Peyer's patch (tissue), 4 donors: Measurements from ENCODE around the gene ZBTB20. TPM values are rescaled to one million over a fixed set of nuclear protein-coding genes. Genes with fewer than 3 reads are reported as not detected.

Source experiments
- DNase-seq, 3 donors: peaks; one replicate each; pipeline ENCODE4 v3.0.0-alpha.2; 2017 to 2019
- H3K27ac ChIP-seq, 4 donors: fragments of 200-600 bp; sonication (generic); one replicate each; pipeline ENCODE4 v1.5.1; 2016 to 2019
- H3K27me3 ChIP-seq, 2 donors: fragments of 200-600 bp; sonication (generic); one replicate each; pipeline ENCODE4 v1.5.1; 2019
- H3K36me3 ChIP-seq, 3 donors: fragments of 200-600 bp; sonication (generic); one replicate each; pipeline ENCODE4 v1.5.1; 2016 to 2019
- H3K4me1 ChIP-seq, 4 donors: fragments of 200-600 bp; sonication (generic); one replicate each; pipeline ENCODE4 v1.5.1; 2016 to 2019
- H3K4me3 ChIP-seq, 4 donors: fragments of 200-600 bp; sonication (generic); 1 replicate in 3 of 4; 2 replicates in 1 of 4; pipeline ENCODE4 v1.5.1; 2016 to 2019; ENCODE audit warnings: mild to moderate bottlenecking in 1 of 4
- H3K9me3 ChIP-seq, 4 donors: fragments of 200-600 bp; sonication (generic); one replicate each; pipeline ENCODE4 v1.5.1; 2016 to 2019; ENCODE audit warnings: mild to moderate bottlenecking in 1 of 4
- CTCF ChIP-seq, 6 experiments: fragments of 450-650 bp in 4 of 6; fragments of 200-600 bp in 2 of 6; sonication (generic) in 1 of 6; IDR thresholded peaks; one replicate each; pipeline ENCODE4 v1.5.1; 2017 to 2019; ENCODE audit warnings: antibody characterized with exemption in 6 of 6, mild to moderate bottlenecking in 3 of 6, moderate library complexity in 1 of 6
- POLR2A ChIP-seq, 2 donors: fragments of 450-650 bp; IDR thresholded peaks; one replicate each; pipeline ENCODE4 v1.5.1; 2017; ENCODE audit warnings: antibody characterized with exemption in 2 of 2, mild to moderate bottlenecking in 2 of 2, moderate library complexity in 2 of 2
- total RNA-seq, 4 donors: library from RNA; depleted of rRNA; stranded (reverse); fragments of >200 nt; gene quantifications; one replicate each; pipeline ENCODE4 v1.1.0, GENCODE V29; 2016

The ZBTB20 gene
- total RNA-seq, 4 donors from 2014 or later, result 19.6 to 135 (median 57.2) TPM

- peaks cover 0 to 9% (median 3%) of the 10 kb centered on the region in 4 donors for H3K4me1 ChIP-seq
- DNase-seq, result no peak
- peak overlapping the region in 2 of 4 donors; percentile 23 to 43 for H3K4me3 ChIP-seq
- no peaks in the 10 kb centered on the region for H3K27me3 ChIP-seq
- peak overlapping the region; percentile 14 to 60 (median 32) for H3K27ac ChIP-seq
- H3K36me3 ChIP-seq, result no peaks in the 10 kb centered on the region
- H3K9me3 ChIP-seq, result no peaks in the 10 kb centered on the region
- TF ChIP-seq POLR2A (IDR thresholded peaks at IDR 0.05) (no peak), CTCF (IDR thresholded peaks at IDR 0.05) (no peak)
Observed at GRCh38 chr3:114746502-114746901, 400.6 kb downstream of the ZBTB20 start.

GRCh38 chr3:114745322-114746240 is 401.5 kb downstream of the ZBTB20 start:
- Histone ChIP-seq H3K27ac (peak overlapping the region; percentile 14 to 69 (median 42)), H3K36me3 (no peaks in the 10 kb centered on the region), H3K4me1 (peaks cover 0 to 9% (median 3%) of the 10 kb centered on the region in 4 donors), H3K27me3 (no peaks in the 10 kb centered on the region), H3K4me3 (peak overlapping the region in 1 of 4 donors; percentile 43), H3K9me3 (no peaks in the 10 kb centered on the region)
- no peak for TF ChIP-seq CTCF (IDR thresholded peaks at IDR 0.05)
- no peak for TF ChIP-seq POLR2A (IDR thresholded peaks at IDR 0.05)
- peak in 1 of 3 donors; percentile 47 for DNase-seq

GRCh38 chr3:114743746-114744485 is 403.2 kb downstream of the ZBTB20 start:
- Histone ChIP-seq H3K4me3 (no peak overlapping the region), H3K9me3 (no peaks in the 10 kb centered on the region), H3K27me3 (no peaks in the 10 kb centered on the region), H3K4me1 (peaks cover 0 to 9% (median 3%) of the 10 kb centered on the region in 4 donors), H3K27ac (no peak overlapping the region), H3K36me3 (no peaks in the 10 kb centered on the region)
- no peak for DNase-seq
- TF ChIP-seq POLR2A (IDR thresholded peaks at IDR 0.05) (no peak), CTCF (IDR thresholded peaks at IDR 0.05) (no peak)

GRCh38 chr3:114741066-114741465 is 406.0 kb downstream of the ZBTB20 start:
- no peaks in the 10 kb centered on the region for H3K9me3 ChIP-seq
- H3K36me3 ChIP-seq, result no peaks in the 10 kb centered on the region
- TF ChIP-seq POLR2A (IDR thresholded peaks at IDR 0.05), result no peak
- TF ChIP-seq CTCF (IDR thresholded peaks at IDR 0.05), result no peak
- no peaks in the 10 kb centered on the region for H3K27me3 ChIP-seq
- H3K27ac ChIP-seq, result no peak overlapping the region
- no peak for DNase-seq
- peaks cover 0 to 9% (median 0%) of the 10 kb centered on the region in 4 donors for H3K4me1 ChIP-seq
- no peak overlapping the region for H3K4me3 ChIP-seq

- H3K27me3 ChIP-seq, result no peaks in the 10 kb centered on the region
- no peak for TF ChIP-seq POLR2A (IDR thresholded peaks at IDR 0.05)
- H3K4me3 ChIP-seq, result no peak overlapping the region
- no peak overlapping the region for H3K27ac ChIP-seq
- no peaks in the 10 kb centered on the region for H3K36me3 ChIP-seq
- H3K9me3 ChIP-seq, result no peaks in the 10 kb centered on the region
- peaks cover 0 to 1% (median 0%) of the 10 kb centered on the region in 4 donors for H3K4me1 ChIP-seq
- no peak for DNase-seq
Observed at GRCh38 chr3:114739627-114740026, 407.5 kb downstream of the ZBTB20 start.

GRCh38 chr3:114732353-114732752 is 414.7 kb downstream of the ZBTB20 start:
- no peak for DNase-seq
- Histone ChIP-seq H3K4me1 (no peaks in the 10 kb centered on the region), H3K27me3 (no peaks in the 10 kb centered on the region), H3K27ac (no peak overlapping the region), H3K4me3 (no peak overlapping the region), H3K9me3 (no peaks in the 10 kb centered on the region), H3K36me3 (no peaks in the 10 kb centered on the region)
- no peak for TF ChIP-seq CTCF (IDR thresholded peaks at IDR 0.05)
- TF ChIP-seq POLR2A (IDR thresholded peaks at IDR 0.05), result no peak
